DND-41 (cell line): Measurements from ENCODE around the gene CEACAM21.
A peak's percentile ranks its signal among the peaks of the same experiment; 100 is the strongest.

Experiments
- ATAC-seq: fragments of 200-7000 bp; cut with Tn5 transposase; 3 replicates; pipeline ENCODE4 v1.9.1; 2021; ENCODE audit warnings: low read depth; ENCODE audit not compliant: insufficient read depth
- DNase-seq: peaks from one replicate; pipeline ENCODE4 v3.0.0-alpha.2; 2020
- H2AFZ ChIP-seq: 2 replicates; pipeline ENCODE4 v1.6.0; 2012; ENCODE audit warnings: low read depth, low read length
- H3K27ac ChIP-seq: 2 replicates; pipeline ENCODE4 v1.5.1; 2012; ENCODE audit warnings: low read length, inconsistent platforms
- H3K27me3 ChIP-seq: fragments of 200-600 bp; sonication (generic); 2 replicates; pipeline ENCODE4 v1.6.0; 2012; ENCODE audit warnings: low read length, mild to moderate bottlenecking, inconsistent platforms; ENCODE audit not compliant: insufficient read depth, poor library complexity
- H3K36me3 ChIP-seq: 2 replicates; pipeline ENCODE4 v1.5.1; 2012; ENCODE audit warnings: low read length, inconsistent platforms; ENCODE audit not compliant: insufficient read depth
- H3K4me1 ChIP-seq: 2 replicates; pipeline ENCODE4 v1.5.1; 2012; ENCODE audit warnings: mild to moderate bottlenecking, low read length; ENCODE audit not compliant: insufficient read depth
- H3K4me2 ChIP-seq: 2 replicates; pipeline ENCODE4 v1.6.0; 2012; ENCODE audit warnings: mild to moderate bottlenecking, moderate library complexity, low read length, inconsistent platforms; ENCODE audit not compliant: insufficient read depth
- H3K4me3 ChIP-seq, 2 experiments: fragments of 200-600 bp in 1 of 2; shearing (Covaris generic) in 1 of 2; 2 replicates each; pipeline ENCODE4 v1.5.1; 2012 to 2016; ENCODE audit warnings: inconsistent platforms in 2 of 2, low read length in 2 of 2, mild to moderate bottlenecking in 2 of 2, low read depth in 1 of 2, moderate library complexity in 1 of 2
- H3K79me2 ChIP-seq: 2 replicates; pipeline ENCODE4 v1.6.0; 2012; ENCODE audit warnings: low read length, inconsistent platforms; ENCODE audit not compliant: insufficient read depth
- H3K9ac ChIP-seq: 2 replicates; pipeline ENCODE4 v1.6.0; 2012; ENCODE audit warnings: low read depth, mild to moderate bottlenecking, inconsistent platforms, low read length, moderate library complexity
- H3K9me3 ChIP-seq: 2 replicates; pipeline ENCODE4 v1.5.1; 2012; ENCODE audit warnings: low read length, moderate library complexity, mild to moderate bottlenecking, inconsistent platforms; ENCODE audit not compliant: insufficient read depth, severe bottlenecking
- H4K20me1 ChIP-seq: 2 replicates; pipeline ENCODE4 v1.6.0; 2012; ENCODE audit warnings: low read length; ENCODE audit not compliant: insufficient read depth
- CTCF ChIP-seq: IDR thresholded peaks from 2 replicates; pipeline ENCODE4 v1.5.1; 2012; ENCODE audit warnings: borderline replicate concordance, low read length, moderate library complexity, mild to moderate bottlenecking; ENCODE audit not compliant: poor library complexity, severe bottlenecking; ENCODE audit errors: extremely low read depth
- EZH2 ChIP-seq: IDR thresholded peaks from 3 replicates; pipeline ENCODE4 v1.6.1; 2012; ENCODE audit warnings: borderline replicate concordance, low read depth, mild to moderate bottlenecking, moderate library complexity, low read length, inconsistent platforms; ENCODE audit not compliant: severe bottlenecking

Gene CEACAM21

GRCh38 chr19:41535029-41535622 lies 40.8 kb upstream of the CEACAM21 start:
- no peak for DNase-seq

GRCh38 chr19:41537789-41538188 lies 38.2 kb upstream of the CEACAM21 start:
- TF ChIP-seq CTCF, result peak; percentile 60
- no peak for TF ChIP-seq EZH2
- Histone ChIP-seq H3K4me1 (no peaks in the 10 kb centered on the region), H2AFZ (no peak overlapping the region), H3K4me2 (no peak overlapping the region), H3K27ac (no peak overlapping the region), H3K36me3 (no peaks in the 10 kb centered on the region), H3K27me3 (peaks cover 20% of the 10 kb centered on the region), H4K20me1 (no peaks in the 10 kb centered on the region; the same call in 1 of the 2 replicates), H3K9me3 (no peaks in the 10 kb centered on the region), H3K4me3 (no peak overlapping the region), H3K9ac (no peak overlapping the region), H3K79me2 (no peaks in the 10 kb centered on the region)
- no peak for ATAC-seq
- DNase-seq, result peak; percentile 8

More at GRCh38 chr19:41535029-41535622, 40.8 kb upstream of the CEACAM21 start:
- H3K4me1 ChIP-seq, result no peaks in the 10 kb centered on the region
- H3K27me3 ChIP-seq, result peaks cover 32% of the 10 kb centered on the region
- H3K79me2 ChIP-seq, result no peaks in the 10 kb centered on the region
- H3K9me3 ChIP-seq, result no peaks in the 10 kb centered on the region
- no peak overlapping the region for H3K4me2 ChIP-seq
- no peak overlapping the region for H2AFZ ChIP-seq
- H4K20me1 ChIP-seq, result peaks cover 2% of the 10 kb centered on the region; the same call in 1 of the 2 replicates
- H3K36me3 ChIP-seq, result no peaks in the 10 kb centered on the region
- H3K4me3 ChIP-seq, result no peak overlapping the region
- H3K9ac ChIP-seq, result no peak overlapping the region
- H3K27ac ChIP-seq, result no peak overlapping the region
- TF ChIP-seq CTCF (no peak), EZH2 (no peak)
- ATAC-seq, result no peak

- TF ChIP-seq EZH2, result no peak
- TF ChIP-seq CTCF, result no peak
- DNase-seq (no peak), ATAC-seq (no peak)
- H2AFZ ChIP-seq, result no peak overlapping the region
- no peaks in the 10 kb centered on the region; the same call in 1 of the 2 replicates for H4K20me1 ChIP-seq
- H3K9ac ChIP-seq, result no peak overlapping the region
- H3K4me1 ChIP-seq, result no peaks in the 10 kb centered on the region
- H3K9me3 ChIP-seq, result no peaks in the 10 kb centered on the region
- no peaks in the 10 kb centered on the region for H3K36me3 ChIP-seq
- H3K79me2 ChIP-seq, result no peaks in the 10 kb centered on the region
- H3K4me2 ChIP-seq, result no peak overlapping the region
- no peak overlapping the region for H3K4me3 ChIP-seq
- no peak overlapping the region for H3K27ac ChIP-seq
- H3K27me3 ChIP-seq, result peaks cover 20% of the 10 kb centered on the region
These were observed 35.8 kb upstream of the CEACAM21 start for GRCh38 chr19:41540041-41540695.
